HepG2 (cell line): ENCODE measurements around the gene ANKRD39. TPM values are rescaled to one million over a fixed set of nuclear protein-coding genes. Genes with fewer than 3 reads are reported as not detected.

Experiments used
- ARID3A ChIP-seq: IDR thresholded peaks from 2 replicates; pipeline ENCODE4 v1.6.1; 2012; ENCODE audit warnings: low read depth, low read length, improper control_type of control experiment
- CHD2 ChIP-seq: IDR thresholded peaks from 2 replicates; pipeline ENCODE4 v1.6.1; 2011; ENCODE audit warnings: low read depth, low read length, improper control_type of control experiment
- FOXC1 ChIP-seq: sonication (generic); formaldehyde crosslinking; IDR thresholded peaks from 2 replicates; pipeline ENCODE4 v1.8.0; 2022; ENCODE audit warnings: mild to moderate bottlenecking, missing genetic modification reagents, borderline replicate concordance
- FOXJ3 ChIP-seq: sonication (generic); formaldehyde crosslinking; IDR thresholded peaks from 2 replicates; pipeline ENCODE4 v1.4.0; 2020; ENCODE audit warnings: missing genetic modification reagents, mild to moderate bottlenecking, borderline replicate concordance
- HES4 ChIP-seq: sonication (generic); formaldehyde crosslinking; IDR thresholded peaks from 2 replicates; pipeline ENCODE4 v1.9.0; 2021; ENCODE audit warnings: mild to moderate bottlenecking, missing genetic modification reagents, borderline replicate concordance
- IKZF5 ChIP-seq: IDR thresholded peaks from 2 replicates; pipeline ENCODE4 v1.6.1; 2018; ENCODE audit warnings: missing genetic modification reagents, mild to moderate bottlenecking, missing compliant biosample characterization
- MIER2 ChIP-seq: IDR thresholded peaks from 2 replicates; pipeline ENCODE4 v1.6.1; 2016; ENCODE audit warnings: missing biosample characterization, missing genetic modification reagents
- PHF5A ChIP-seq: IDR thresholded peaks from one replicate; pipeline ENCODE4 v1.6.1; 2018; ENCODE audit warnings: low read depth, missing genetic modification reagents; ENCODE audit not compliant: unreplicated experiment
- SUZ12 ChIP-seq: fragments of 150-350 bp; IDR thresholded peaks from 2 replicates; pipeline ENCODE4 v1.6.1; 2014; ENCODE audit warnings: low read depth, low read length
- TAF15 ChIP-seq: fragments of 200-400 bp; formaldehyde crosslinking; IDR thresholded peaks from one replicate; pipeline ENCODE4 v1.6.1; 2018; ENCODE audit warnings: mild to moderate bottlenecking, low read depth, low read length; ENCODE audit not compliant: poor library complexity, severe bottlenecking
- U2AF2 ChIP-seq: fragments of 200-400 bp; formaldehyde crosslinking; IDR thresholded peaks from 2 replicates; pipeline ENCODE4 v1.6.1; 2017; ENCODE audit warnings: low read depth, mild to moderate bottlenecking, low read length
- ZEB1 ChIP-seq: IDR thresholded peaks from 2 replicates; pipeline ENCODE4 v1.6.1; 2012; ENCODE audit warnings: mild to moderate bottlenecking, low read depth, inconsistent platforms; ENCODE audit not compliant: insufficient replicate concordance
- ZMAT3 ChIP-seq: sonication (generic); formaldehyde crosslinking; conservative IDR thresholded peaks from 2 replicates; pipeline ENCODE4 v1.7.0; 2021; ENCODE audit warnings: missing genetic modification reagents
- ZNF205 ChIP-seq: IDR thresholded peaks from 2 replicates; pipeline ENCODE4 v1.6.1; 2018; ENCODE audit warnings: missing biosample characterization, missing genetic modification reagents
- ZNF563 ChIP-seq: sonication (generic); formaldehyde crosslinking; IDR thresholded peaks from 2 replicates; pipeline ENCODE4 v1.8.0; 2022; ENCODE audit warnings: mild to moderate bottlenecking, moderate library complexity, missing genetic modification reagents
- ZNF605 ChIP-seq: sonication (generic); formaldehyde crosslinking; IDR thresholded peaks from 2 replicates; pipeline ENCODE4 v1.8.0; 2022; ENCODE audit warnings: mild to moderate bottlenecking, missing genetic modification reagents
- ZNF609 ChIP-seq: sonication (generic); formaldehyde crosslinking; IDR thresholded peaks from 2 replicates; pipeline ENCODE4 v1.4.0; 2020; ENCODE audit warnings: mild to moderate bottlenecking, missing genetic modification reagents, borderline replicate concordance
- ZNF710 ChIP-seq: sonication (generic); formaldehyde crosslinking; IDR thresholded peaks from 2 replicates; pipeline ENCODE4 v1.5.0; 2020; ENCODE audit warnings: mild to moderate bottlenecking, missing genetic modification reagents, borderline replicate concordance
- ZNF776 ChIP-seq: sonication (generic); formaldehyde crosslinking; IDR thresholded peaks from 2 replicates; pipeline ENCODE4 v1.4.0; 2020; ENCODE audit warnings: mild to moderate bottlenecking, missing genetic modification reagents
- polyA plus RNA-seq, 8 experiments: library from polyadenylated mRNA; depleted of rRNA in 3 of 8; stranded (reverse) in 7 of 8; unstranded in 1 of 8; fragments of >200 nt; fragmentation: Illumina TruSeq in 4 of 8; extraction: Trizol in 4 of 8; gene quantifications; 2 replicates each; pipeline versions ENCODE4 v1.2.1 to v1.2.3, GENCODE V29; 2011 to 2016; ENCODE audit warnings: low read depth in 4 of 8, missing spikeins in 1 of 8, mixed read lengths in 1 of 8; ENCODE audit not compliant: insufficient read depth in 1 of 8
- total RNA-seq, 5 experiments: library from RNA; depleted of rRNA; stranded (reverse); fragments of >200 nt; fragmentation: Illumina TruSeq; extraction: Trizol; gene quantifications; 2 replicates each; pipeline ENCODE4 v1.2.3, GENCODE V29; 2016; ENCODE audit warnings: low read depth in 1 of 5

Gene ANKRD39
- total and polyA plus RNA-seq, 2 of the 13 experiments (the other 11 are each of a cell fraction or from before 2014, with no cell fraction given) = 23.2 to 24.8 TPM

- TF ChIP-seq ZNF609 (CRISPR knock-in tag) = peak; percentile 51; the same call in 1 of the 2 replicates
- TF ChIP-seq HES4 (CRISPR knock-in tag) = peak; percentile 99
- peak; percentile 85 for TF ChIP-seq PHF5A (CRISPR knock-in tag)
- peak; percentile 97 for TF ChIP-seq ZMAT3
- peak; percentile 67 for TF ChIP-seq FOXJ3 (CRISPR knock-in tag)
- peak; percentile 12; the same call in 1 of the 2 replicates for TF ChIP-seq ARID3A
- no peak for TF ChIP-seq ZEB1
- peak; percentile 95 for TF ChIP-seq ZNF563
- TF ChIP-seq ZNF776 (CRISPR knock-in tag) = peak; percentile 95; the same call in 1 of the 2 replicates
- TF ChIP-seq ZNF710 (CRISPR knock-in tag) = peak; percentile 50; the same call in 1 of the 2 replicates
- TF ChIP-seq SUZ12 = no peak
- 0 out of 2 replicates have a peak, but pooled peaks have one; percentile 33 for TF ChIP-seq MIER2 (CRISPR knock-in tag)
- peak; percentile 69 for TF ChIP-seq IKZF5 (CRISPR knock-in tag)
- TF ChIP-seq ZNF205 (CRISPR knock-in tag) = peak; percentile 50
- TF ChIP-seq FOXC1 (CRISPR knock-in tag) = peak; percentile 94
- peak; percentile 74; the same call in 1 of the 2 replicates for TF ChIP-seq CHD2
- no peak for TF ChIP-seq U2AF2
- no peak for TF ChIP-seq TAF15
- TF ChIP-seq ZNF605 (CRISPR knock-in tag) = peak; percentile 76
These were observed at the start of gene ANKRD39 (continued) for GRCh38 chr2:96857667-96858372.
